Neutrophil (primary cell): ENCODE measurements around the gene JMJD1C.
A peak's percentile ranks its signal among the peaks of the same experiment; 100 is the strongest.
"Not testable (repeated sequence)": the region's sequence is repeated elsewhere in the genome, so short reads cannot be mapped to it uniquely, and the experiment has no call there.

Source experiments
- H3K27ac ChIP-seq: fragments of 200-600 bp; sonication (generic); 2 replicates; pipeline ENCODE4 v1.5.1; 2016; ENCODE audit warnings: mild to moderate bottlenecking, moderate library complexity
- H3K27me3 ChIP-seq: fragments of 200-600 bp; sonication (generic); 2 replicates; pipeline ENCODE4 v1.6.0; 2016; ENCODE audit warnings: mild to moderate bottlenecking
- H3K36me3 ChIP-seq: fragments of 200-600 bp; sonication (generic); 2 replicates; pipeline ENCODE4 v1.5.1; 2017
- H3K4me1 ChIP-seq, 2 experiments: fragments of 200-600 bp in 1 of 2; sonication (generic) in 1 of 2; 1 replicate in 1 of 2; 2 replicates in 1 of 2; pipeline versions ENCODE4 v1.5.1 to v1.6.1; 2013 to 2016; ENCODE audit warnings: low read depth in 1 of 2, low read length in 1 of 2, mild to moderate bottlenecking in 1 of 2, moderate library complexity in 1 of 2; ENCODE audit not compliant: control insufficient read depth in 1 of 2, insufficient read depth in 1 of 2
- H3K4me3 ChIP-seq, 2 experiments: fragments of 200-600 bp in 1 of 2; sonication (generic) in 1 of 2; 1 replicate in 1 of 2; 2 replicates in 1 of 2; pipeline ENCODE4 v1.5.1; 2013 to 2016; ENCODE audit warnings: low read depth in 1 of 2, low read length in 1 of 2, mild to moderate bottlenecking in 1 of 2, moderate library complexity in 1 of 2
- H3K9me3 ChIP-seq: fragments of 200-600 bp; sonication (generic); 2 replicates; pipeline ENCODE4 v1.5.1; 2016
- CTCF ChIP-seq: fragments of 200-600 bp; sonication (generic); IDR thresholded peaks from 2 replicates; pipeline ENCODE4 v1.5.1; 2016; ENCODE audit warnings: antibody characterized with exemption

Gene JMJD1C

GRCh38 chr10:63384675-63385074, 81.1 kb downstream of the JMJD1C start:
- Histone ChIP-seq H3K27ac (no peak overlapping the region), H3K4me3 (no peak overlapping the region), H3K36me3 (no peaks in the 10 kb centered on the region), H3K9me3 (no peaks in the 10 kb centered on the region), H3K27me3 (no peaks in the 10 kb centered on the region), H3K4me1 (peaks cover 11 to 15% of the 10 kb centered on the region in 2 experiments)
- no peak for TF ChIP-seq CTCF

GRCh38 chr10:63384001-63384400, 81.8 kb downstream of the JMJD1C start:
- no peak overlapping the region for H3K27ac ChIP-seq
- no peaks in the 10 kb centered on the region for H3K27me3 ChIP-seq
- no peaks in the 10 kb centered on the region for H3K36me3 ChIP-seq
- no peaks in the 10 kb centered on the region for H3K9me3 ChIP-seq
- peaks cover 11 to 13% of the 10 kb centered on the region in 2 experiments for H3K4me1 ChIP-seq
- H3K4me3 ChIP-seq: no peak overlapping the region
- no peak for TF ChIP-seq CTCF

- no peaks in the 10 kb centered on the region for H3K27me3 ChIP-seq
- no peaks in the 10 kb centered on the region for H3K9me3 ChIP-seq
- no peak for TF ChIP-seq CTCF
- no peaks in the 10 kb centered on the region for H3K36me3 ChIP-seq
- H3K4me3 ChIP-seq: no peak overlapping the region
- peaks cover 2 to 5% of the 10 kb centered on the region in 2 experiments for H3K4me1 ChIP-seq
- no peak overlapping the region for H3K27ac ChIP-seq
These were observed 82.6 kb downstream of the JMJD1C start for GRCh38 chr10:63383141-63383540.

GRCh38 chr10:63382066-63382465, 83.7 kb downstream of the JMJD1C start:
- Histone ChIP-seq H3K4me3 (no peak overlapping the region), H3K4me1 (peaks cover under 1 to 6% of the 10 kb centered on the region in 2 experiments), H3K36me3 (no peaks in the 10 kb centered on the region), H3K27ac (no peak overlapping the region), H3K9me3 (no peaks in the 10 kb centered on the region), H3K27me3 (no peaks in the 10 kb centered on the region)
- no peak for TF ChIP-seq CTCF

- H3K27me3 ChIP-seq, H3K9me3 ChIP-seq, H3K36me3 ChIP-seq: not testable (repeated sequence)
- peak overlapping the region in 1 of 2 experiments; percentile 23 for H3K4me3 ChIP-seq
- H3K4me1 ChIP-seq: peaks cover 21 to 32% of the 10 kb centered on the region in 2 experiments
- H3K27ac ChIP-seq: peak overlapping the region; percentile 64
These were observed 88.5 kb downstream of the JMJD1C start for GRCh38 chr10:63377305-63377661.

- no peak for TF ChIP-seq CTCF
- peak overlapping the region in 1 of 2 experiments; percentile 23 for H3K4me3 ChIP-seq
- peaks cover 21 to 32% of the 10 kb centered on the region in 2 experiments for H3K4me1 ChIP-seq
These were observed 89.0 kb downstream of the JMJD1C start for GRCh38 chr10:63376560-63377304.

More at GRCh38 chr10:63376560-63377304, 89.0 kb downstream of the JMJD1C start:
- no peaks in the 10 kb centered on the region for H3K27me3 ChIP-seq
- H3K36me3 ChIP-seq: no peaks in the 10 kb centered on the region
- no peaks in the 10 kb centered on the region for H3K9me3 ChIP-seq
- peak overlapping the region; percentile 64 for H3K27ac ChIP-seq
